HG03378 (cell line): ENCODE data around the gene MEMO1.

Source experiments
- ATAC-seq: cut with Tn5 transposase; IDR thresholded peaks from one replicate; pipeline ENCODE4 v1.9.1; 2021; ENCODE audit warnings: mild to moderate bottlenecking, moderate library complexity; ENCODE audit not compliant: unreplicated experiment

The MEMO1 gene

GRCh38 chr2:31832363-31832762 lies 178.4 kb downstream of the MEMO1 start:
- ATAC-seq, result no peak

GRCh38 chr2:31831585-31831984 lies 179.2 kb downstream of the MEMO1 start:
- ATAC-seq, result no peak

- no peak for ATAC-seq
Measured at GRCh38 chr2:31828891-31829290, 181.9 kb downstream of the MEMO1 start.

GRCh38 chr2:31823558-31823957 lies 187.2 kb downstream of the MEMO1 start:
- ATAC-seq, result no peak

- no peak for ATAC-seq
Measured at GRCh38 chr2:31822587-31822986, 188.2 kb downstream of the MEMO1 start.
